Measurements from ENCODE around the gene ARSH. TPM values are rescaled to one million over a fixed set of nuclear protein-coding genes. Genes with fewer than 3 reads are reported as not detected.
"Not testable (repeated sequence)": the region's sequence is repeated elsewhere in the genome, so short reads cannot be mapped to it uniquely, and the experiment has no call there.

Gene ARSH, protein sequence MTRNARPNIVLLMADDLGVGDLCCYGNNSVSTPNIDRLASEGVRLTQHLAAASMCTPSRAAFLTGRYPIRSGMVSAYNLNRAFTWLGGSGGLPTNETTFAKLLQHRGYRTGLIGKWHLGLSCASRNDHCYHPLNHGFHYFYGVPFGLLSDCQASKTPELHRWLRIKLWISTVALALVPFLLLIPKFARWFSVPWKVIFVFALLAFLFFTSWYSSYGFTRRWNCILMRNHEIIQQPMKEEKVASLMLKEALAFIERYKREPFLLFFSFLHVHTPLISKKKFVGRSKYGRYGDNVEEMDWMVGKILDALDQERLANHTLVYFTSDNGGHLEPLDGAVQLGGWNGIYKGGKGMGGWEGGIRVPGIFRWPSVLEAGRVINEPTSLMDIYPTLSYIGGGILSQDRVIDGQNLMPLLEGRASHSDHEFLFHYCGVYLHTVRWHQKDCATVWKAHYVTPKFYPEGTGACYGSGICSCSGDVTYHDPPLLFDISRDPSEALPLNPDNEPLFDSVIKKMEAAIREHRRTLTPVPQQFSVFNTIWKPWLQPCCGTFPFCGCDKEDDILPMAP
- under 1 TPM in 1 of 4 donors, not detected in 3; 0.99 TPM for total RNA-seq

DNA sequence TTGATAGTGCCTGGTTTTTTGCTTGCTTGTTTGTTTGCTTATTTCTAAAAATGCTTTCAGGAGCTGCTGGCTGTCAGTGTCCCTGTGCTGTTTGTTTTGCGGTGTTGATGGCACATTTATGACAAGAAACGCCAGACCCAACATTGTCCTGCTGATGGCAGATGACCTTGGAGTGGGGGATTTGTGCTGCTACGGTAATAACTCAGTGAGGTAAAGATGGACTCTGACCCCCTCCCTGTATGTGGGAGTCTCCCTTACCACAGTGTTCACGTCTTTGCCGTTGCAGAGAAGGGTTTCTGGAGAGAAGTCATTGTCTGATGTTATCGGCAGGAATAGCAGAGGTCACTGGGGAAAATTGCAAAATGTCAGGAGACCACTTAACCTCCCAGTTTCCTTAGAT is at the start of gene ARSH:
Gene ARSH, plus strand, starts transcription at position 52 of the 400 bp plus-strand sequence. Its CDS starts 67 bp downstream, at position 119.
- H3K27me3 ChIP-seq, result no peaks in the 10 kb centered on the region
- no peak within 1 kb of the TSS for H3K27ac ChIP-seq
- H3K4me3 ChIP-seq, result no peak within 1 kb of the TSS
- no peak for TF ChIP-seq POLR2A (IDR thresholded peaks at IDR 0.05)
- no peak for TF ChIP-seq EP300 (IDR thresholded peaks at IDR 0.05)
- TF ChIP-seq, protein P1, sequence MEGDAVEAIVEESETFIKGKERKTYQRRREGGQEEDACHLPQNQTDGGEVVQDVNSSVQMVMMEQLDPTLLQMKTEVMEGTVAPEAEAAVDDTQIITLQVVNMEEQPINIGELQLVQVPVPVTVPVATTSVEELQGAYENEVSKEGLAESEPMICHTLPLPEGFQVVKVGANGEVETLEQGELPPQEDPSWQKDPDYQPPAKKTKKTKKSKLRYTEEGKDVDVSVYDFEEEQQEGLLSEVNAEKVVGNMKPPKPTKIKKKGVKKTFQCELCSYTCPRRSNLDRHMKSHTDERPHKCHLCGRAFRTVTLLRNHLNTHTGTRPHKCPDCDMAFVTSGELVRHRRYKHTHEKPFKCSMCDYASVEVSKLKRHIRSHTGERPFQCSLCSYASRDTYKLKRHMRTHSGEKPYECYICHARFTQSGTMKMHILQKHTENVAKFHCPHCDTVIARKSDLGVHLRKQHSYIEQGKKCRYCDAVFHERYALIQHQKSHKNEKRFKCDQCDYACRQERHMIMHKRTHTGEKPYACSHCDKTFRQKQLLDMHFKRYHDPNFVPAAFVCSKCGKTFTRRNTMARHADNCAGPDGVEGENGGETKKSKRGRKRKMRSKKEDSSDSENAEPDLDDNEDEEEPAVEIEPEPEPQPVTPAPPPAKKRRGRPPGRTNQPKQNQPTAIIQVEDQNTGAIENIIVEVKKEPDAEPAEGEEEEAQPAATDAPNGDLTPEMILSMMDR (IDR thresholded peaks at IDR 0.05), result no peak
- TF ChIP-seq POLR2AphosphoS5 (IDR thresholded peaks at IDR 0.05), result no peak
- WGBS, result 79% methylated on average over 6 of the region's 6 CpGs
- no peak for DNase-seq (ENCODE audit: low spot score in 2 of 2)
- no peaks in the 10 kb centered on the region for H3K9me3 ChIP-seq
- H3K36me3 ChIP-seq, result no peaks in the 10 kb centered on the region
- no peaks in the 10 kb centered on the region for H3K4me1 ChIP-seq

DNA sequence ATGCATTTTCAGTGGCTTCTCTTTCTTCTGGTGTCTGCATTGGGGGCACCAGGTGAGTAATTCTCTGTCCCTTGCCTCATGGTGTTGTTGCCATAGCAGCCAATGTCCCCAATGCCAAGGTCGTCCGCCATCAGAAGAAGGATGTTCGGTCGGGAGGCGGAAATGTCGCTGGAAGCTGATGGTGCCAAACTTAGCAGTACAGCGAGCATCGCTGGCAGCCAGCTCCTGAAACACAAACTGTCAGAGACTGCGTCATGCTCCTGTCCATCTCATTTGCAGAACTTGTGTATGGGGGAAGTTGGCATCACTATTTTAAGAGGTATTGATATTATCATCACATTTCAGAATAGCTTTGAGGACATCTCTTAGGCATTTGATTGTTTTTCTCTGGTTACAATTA is 48.1 kb upstream of the ARSH start:
- no peaks in the 10 kb centered on the region for H3K9me3 ChIP-seq
- H3K36me3 ChIP-seq, result no peaks in the 10 kb centered on the region
- no peaks in the 10 kb centered on the region for H3K4me1 ChIP-seq
- H3K27ac ChIP-seq, result no peak overlapping the region
- TF ChIP-seq POLR2AphosphoS5 (IDR thresholded peaks at IDR 0.05) (no peak), EP300 (IDR thresholded peaks at IDR 0.05) (no peak), POLR2A (IDR thresholded peaks at IDR 0.05) (no peak)
- TF ChIP-seq, protein P1 (IDR thresholded peaks at IDR 0.05), result no peak
- no peak overlapping the region for H3K4me3 ChIP-seq
- whole genome bisulfite sequencing, result 85% methylated on average over 9 of the region's 9 CpGs
- no peak for DNase-seq (ENCODE audit: low spot score in 2 of 2)
- H3K27me3 ChIP-seq, result no peaks in the 10 kb centered on the region

DNA sequence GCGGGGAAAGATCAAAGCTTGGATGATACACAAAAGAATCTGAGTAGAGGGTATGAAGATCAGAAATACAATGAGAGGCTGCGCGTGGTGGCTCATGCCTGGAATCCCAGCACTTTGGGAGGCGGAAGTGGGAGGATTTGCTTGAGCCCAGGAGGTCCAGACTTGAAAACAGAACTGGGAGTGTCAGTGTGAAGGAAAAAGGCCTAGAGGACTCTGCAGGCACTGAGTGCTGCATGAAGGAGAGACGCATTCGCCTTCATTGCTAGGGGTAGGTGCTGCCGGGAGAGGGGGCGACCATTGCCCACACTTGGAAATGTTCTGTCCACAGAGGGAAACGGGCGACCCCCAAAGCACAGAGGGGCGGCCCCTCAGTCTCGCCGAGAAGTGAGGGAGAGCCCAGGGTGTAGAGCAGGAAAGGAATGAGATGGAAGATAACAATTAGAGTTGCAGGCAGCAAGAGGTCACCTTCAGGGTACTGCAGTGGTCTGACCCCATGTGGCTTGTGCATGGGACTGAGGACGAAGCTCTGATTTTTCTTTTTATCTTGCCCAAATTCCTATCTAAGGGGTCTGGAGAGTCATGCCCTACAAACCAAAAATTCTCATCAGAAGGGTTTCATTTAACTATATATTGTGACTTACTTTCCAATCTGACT is 45.4 kb upstream of the ARSH start:
- no peaks in the 10 kb centered on the region for H3K4me1 ChIP-seq
- no peaks in the 10 kb centered on the region for H3K36me3 ChIP-seq
- H3K27ac ChIP-seq, result no peak overlapping the region
- WGBS, result 79% methylated on average over 14 of the region's 14 CpGs
- H3K4me3 ChIP-seq, result no peak overlapping the region
- H3K9me3 ChIP-seq, result no peaks in the 10 kb centered on the region
- H3K27me3 ChIP-seq, result no peaks in the 10 kb centered on the region
- TF ChIP-seq, protein P1 (IDR thresholded peaks at IDR 0.05), result no peak
- TF ChIP-seq POLR2AphosphoS5 (IDR thresholded peaks at IDR 0.05) (no peak), POLR2A (IDR thresholded peaks at IDR 0.05) (no peak), EP300 (IDR thresholded peaks at IDR 0.05) (no peak)
- no peak for DNase-seq (ENCODE audit: low spot score in 2 of 2)

DNA sequence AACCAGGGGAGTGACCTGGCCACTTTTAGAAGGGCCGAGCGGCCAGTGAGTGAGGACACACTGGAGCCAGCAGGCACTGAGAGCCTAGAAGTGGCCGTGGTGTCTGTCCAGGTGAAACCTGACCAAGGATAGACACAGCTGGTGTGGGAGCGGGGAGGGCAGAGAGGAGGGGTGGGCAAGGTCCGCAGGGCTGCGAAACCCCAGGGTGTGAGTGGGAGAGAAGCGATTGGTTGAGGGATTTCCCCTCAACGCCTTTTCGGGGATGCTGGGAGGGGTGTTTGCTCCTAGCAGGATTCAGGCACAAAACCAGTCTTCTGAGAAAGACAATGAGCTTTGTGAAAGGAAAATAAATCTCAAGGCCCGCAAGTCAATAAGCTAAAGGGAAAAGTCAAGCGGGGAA is 44.0 kb upstream of the ARSH start:
- Histone ChIP-seq H3K27me3 (no peaks in the 10 kb centered on the region), H3K4me3 (no peak overlapping the region), H3K4me1 (no peaks in the 10 kb centered on the region), H3K9me3 (no peaks in the 10 kb centered on the region), H3K36me3 (no peaks in the 10 kb centered on the region), H3K27ac (no peak overlapping the region)
- TF ChIP-seq, protein P1 (IDR thresholded peaks at IDR 0.05), result no peak
- TF ChIP-seq POLR2AphosphoS5 (IDR thresholded peaks at IDR 0.05), result no peak
- peak in 1 of 2 donors; percentile 24 for DNase-seq (ENCODE audit: low spot score in 2 of 2)
- WGBS, result 81% methylated on average over 11 of the region's 11 CpGs

DNA sequence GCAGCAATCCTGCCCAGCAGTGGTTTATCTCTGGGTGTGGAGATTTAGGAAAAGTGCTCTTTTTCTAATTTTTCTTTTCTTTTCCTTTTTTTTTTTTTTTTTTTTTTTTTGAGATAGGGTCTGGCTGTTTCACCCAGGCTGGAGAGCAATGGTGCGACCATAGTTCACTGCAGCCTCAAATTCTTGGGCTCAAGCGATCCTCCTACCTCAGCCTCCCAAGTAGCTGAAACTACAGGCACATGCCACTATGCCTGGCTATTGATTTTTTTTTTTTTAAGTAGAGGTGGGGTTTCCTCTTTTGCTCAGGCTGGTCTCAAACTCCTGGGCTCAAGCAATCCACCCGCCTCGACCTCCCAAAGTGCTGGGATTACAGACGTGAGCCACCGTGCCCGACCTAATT is 42.9 kb upstream of the ARSH start:
- WGBS, result 89% methylated on average over 7 of the region's 7 CpGs
- DNase-seq (ENCODE audit: low spot score in 2 of 2); H3K4me3 ChIP-seq; H3K27me3 ChIP-seq; H3K4me1 ChIP-seq; H3K27ac ChIP-seq; H3K36me3 ChIP-seq; H3K9me3 ChIP-seq: not testable (repeated sequence)

DNA sequence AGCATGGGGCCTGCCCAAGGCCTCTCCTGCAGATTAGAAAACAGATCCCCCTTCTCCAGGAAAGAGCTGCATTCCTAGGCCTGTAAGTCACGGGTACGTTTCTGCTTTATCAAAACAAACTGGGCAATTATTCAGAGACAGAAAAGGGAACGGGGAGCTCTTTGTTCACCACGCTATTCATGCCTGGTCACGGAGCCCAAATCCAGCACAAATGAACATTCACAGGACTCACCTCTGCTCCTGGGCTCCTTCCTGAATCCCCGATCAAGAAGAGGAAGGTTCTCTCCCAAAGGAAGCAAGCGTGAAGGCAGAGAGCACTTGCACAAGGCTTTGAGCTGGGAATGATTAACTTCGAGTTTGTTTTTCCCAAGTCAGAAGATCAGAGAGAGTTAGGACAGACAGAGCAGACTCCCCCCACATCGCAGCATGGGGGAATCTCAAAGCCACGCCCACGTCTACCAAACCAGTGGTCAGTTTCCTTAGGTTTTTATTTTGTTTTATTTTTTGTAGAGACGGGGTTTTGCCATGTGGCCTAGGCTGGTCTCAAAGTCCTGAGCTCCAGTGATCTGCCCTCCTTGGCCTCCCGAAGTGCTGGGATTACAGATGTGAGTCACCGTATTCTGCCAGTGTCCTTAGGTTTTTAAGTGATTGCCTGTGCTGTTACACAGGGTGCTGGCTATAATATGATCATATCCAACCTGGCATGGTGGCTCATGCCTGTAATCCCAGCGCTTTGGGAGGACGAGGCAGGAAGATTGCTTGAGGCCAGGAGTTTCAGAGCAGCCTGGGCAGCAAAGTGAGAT is 42.2 kb upstream of the ARSH start:
- H3K27ac ChIP-seq, H3K4me3 ChIP-seq, H3K4me1 ChIP-seq, H3K27me3 ChIP-seq, H3K9me3 ChIP-seq, H3K36me3 ChIP-seq: not testable (repeated sequence)
- 76% methylated on average over 14 of the region's 16 CpGs for WGBS
- DNase-seq (ENCODE audit: low spot score in 2 of 2), result peak in 1 of 2 donors; percentile 27

Measured in suprapubic skin (tissue), 4 donors.